Retinal pigment epithelial cell (primary cell): Measurements from ENCODE around the gene URAD.
"Not testable (repeated sequence)": the region's sequence is repeated elsewhere in the genome, so short reads cannot be mapped to it uniquely, and the experiment has no call there.

Experiments
- DNase-seq: peaks from one replicate; pipeline ENCODE4 v3.0.0-alpha.2; 2010; ENCODE audit warnings: low read depth
- H3K4me3 ChIP-seq: 2 replicates; pipeline ENCODE4 v1.5.1; 2011; ENCODE audit warnings: mild to moderate bottlenecking, low read length, control low read depth, moderate library complexity
- TF ChIP-seq, protein P1 (sequence below): conservative IDR thresholded peaks from 2 replicates; pipeline ENCODE4 v1.5.1; 2011; ENCODE audit warnings: low read depth, low read length, control low read depth, inconsistent platforms

Gene URAD

DNA sequence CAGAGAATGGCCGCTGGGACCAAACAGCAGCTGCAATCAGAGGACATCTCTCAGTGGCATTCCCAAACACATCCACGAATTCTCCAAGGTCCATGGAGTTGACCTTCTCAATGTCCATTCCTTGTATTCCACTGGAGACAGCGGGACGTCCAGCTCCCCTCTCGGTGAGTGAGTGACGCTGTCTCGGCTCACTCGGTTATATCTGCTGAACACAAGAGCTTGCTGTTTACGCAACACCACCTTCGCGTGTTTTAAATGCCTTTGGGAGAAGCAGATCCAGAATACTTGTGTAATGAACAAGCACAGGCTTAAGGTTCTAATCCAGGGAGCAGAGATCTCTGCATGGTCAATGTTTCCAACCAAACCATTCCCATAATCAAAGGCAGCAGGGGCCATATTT is at the start of gene URAD:
Gene URAD (minus strand): TSS at position 174 of the 400 bp plus-strand sequence. CDS start 56 bp downstream, at position 118.
- no peak within 1 kb of the TSS for H3K4me3 ChIP-seq
- no peak for DNase-seq
- TF ChIP-seq, protein P1, sequence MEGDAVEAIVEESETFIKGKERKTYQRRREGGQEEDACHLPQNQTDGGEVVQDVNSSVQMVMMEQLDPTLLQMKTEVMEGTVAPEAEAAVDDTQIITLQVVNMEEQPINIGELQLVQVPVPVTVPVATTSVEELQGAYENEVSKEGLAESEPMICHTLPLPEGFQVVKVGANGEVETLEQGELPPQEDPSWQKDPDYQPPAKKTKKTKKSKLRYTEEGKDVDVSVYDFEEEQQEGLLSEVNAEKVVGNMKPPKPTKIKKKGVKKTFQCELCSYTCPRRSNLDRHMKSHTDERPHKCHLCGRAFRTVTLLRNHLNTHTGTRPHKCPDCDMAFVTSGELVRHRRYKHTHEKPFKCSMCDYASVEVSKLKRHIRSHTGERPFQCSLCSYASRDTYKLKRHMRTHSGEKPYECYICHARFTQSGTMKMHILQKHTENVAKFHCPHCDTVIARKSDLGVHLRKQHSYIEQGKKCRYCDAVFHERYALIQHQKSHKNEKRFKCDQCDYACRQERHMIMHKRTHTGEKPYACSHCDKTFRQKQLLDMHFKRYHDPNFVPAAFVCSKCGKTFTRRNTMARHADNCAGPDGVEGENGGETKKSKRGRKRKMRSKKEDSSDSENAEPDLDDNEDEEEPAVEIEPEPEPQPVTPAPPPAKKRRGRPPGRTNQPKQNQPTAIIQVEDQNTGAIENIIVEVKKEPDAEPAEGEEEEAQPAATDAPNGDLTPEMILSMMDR = no peak

- no peak overlapping the region for H3K4me3 ChIP-seq
- TF ChIP-seq, protein P1 = no peak
- DNase-seq = no peak
Observed at GRCh38 chr13:28037399-28037798, 48.9 kb upstream of the URAD start.

DNA sequence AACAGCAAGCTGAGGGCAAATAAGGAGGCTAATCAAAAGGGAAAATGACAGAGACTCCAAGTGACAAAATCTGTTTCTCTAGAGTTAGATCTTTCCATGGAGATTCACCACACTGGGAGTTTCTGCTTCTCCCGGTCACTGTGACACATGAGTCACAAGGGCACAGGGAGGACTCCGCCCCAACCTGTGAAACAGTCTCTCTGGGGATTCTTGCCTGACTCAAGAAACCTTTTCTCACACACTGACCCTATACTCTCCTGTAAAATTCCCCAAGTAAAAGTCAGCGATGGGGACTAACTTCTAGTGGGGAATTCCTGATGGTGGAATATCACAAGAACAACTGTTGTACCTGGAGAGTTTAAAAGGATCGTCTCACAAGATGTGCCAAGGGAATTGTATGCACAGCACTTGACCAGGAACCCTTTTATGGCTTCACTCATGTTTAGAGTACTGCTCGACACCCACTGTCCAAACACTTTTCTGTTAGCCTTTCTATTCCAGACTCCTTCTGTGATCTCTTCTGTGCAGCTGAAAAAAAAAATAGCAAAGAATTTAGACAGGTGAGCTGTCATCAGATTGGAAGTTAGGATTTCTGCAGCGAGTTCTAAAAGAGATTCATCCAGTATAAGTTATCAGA is 46.8 kb upstream of the URAD start:
- TF ChIP-seq, protein P1 = no peak
- H3K4me3 ChIP-seq = no peak overlapping the region
- DNase-seq = no peak

GRCh38 chr13:28033894-28034655 is 45.6 kb upstream of the URAD start:
- DNase-seq = no peak
- TF ChIP-seq, protein P1 = no peak
- H3K4me3 ChIP-seq = no peak overlapping the region

DNA sequence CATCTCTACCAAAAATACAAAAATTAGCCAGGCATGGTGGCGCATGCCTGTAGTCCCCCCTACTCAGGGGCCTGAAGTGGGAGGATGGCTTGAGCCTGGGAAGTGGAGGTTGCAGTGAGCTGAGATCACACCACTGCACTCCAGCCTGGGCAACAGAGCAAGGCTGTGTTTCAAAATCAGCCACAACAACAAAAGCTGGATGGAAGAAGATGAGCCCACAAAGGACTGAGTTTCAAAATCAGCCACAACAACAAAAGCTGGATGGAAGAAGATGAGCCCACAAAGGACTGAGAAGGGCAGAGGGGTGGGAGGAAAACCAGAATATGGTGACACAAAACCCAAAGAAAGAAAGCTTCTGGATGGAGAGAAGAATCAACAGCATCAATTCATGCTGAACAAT is 43.9 kb upstream of the URAD start:
- not testable (repeated sequence) for H3K4me3 ChIP-seq, DNase-seq

GRCh38 chr13:28031896-28032288 is 43.4 kb upstream of the URAD start:
- no peak for DNase-seq
- H3K4me3 ChIP-seq = no peak overlapping the region
- TF ChIP-seq, protein P1 = no peak

- TF ChIP-seq, protein P1 = no peak
- DNase-seq = no peak
- no peak overlapping the region for H3K4me3 ChIP-seq
Observed at GRCh38 chr13:28031220-28031895, 42.9 kb upstream of the URAD start.
